Cerebellar nuclear complex (tissue), 1 donor: Measurements from ENCODE around the gene DDIAS.
"Not testable (repeated sequence)": the region's sequence is repeated elsewhere in the genome, so short reads cannot be mapped to it uniquely, and the experiment has no call there.

Experiments
- DNase-seq, 2 experiments: peaks; one replicate each; lab custom pipeline; 2025; lab: John Stamatoyannopoulos, UW

The DDIAS gene

DNA sequence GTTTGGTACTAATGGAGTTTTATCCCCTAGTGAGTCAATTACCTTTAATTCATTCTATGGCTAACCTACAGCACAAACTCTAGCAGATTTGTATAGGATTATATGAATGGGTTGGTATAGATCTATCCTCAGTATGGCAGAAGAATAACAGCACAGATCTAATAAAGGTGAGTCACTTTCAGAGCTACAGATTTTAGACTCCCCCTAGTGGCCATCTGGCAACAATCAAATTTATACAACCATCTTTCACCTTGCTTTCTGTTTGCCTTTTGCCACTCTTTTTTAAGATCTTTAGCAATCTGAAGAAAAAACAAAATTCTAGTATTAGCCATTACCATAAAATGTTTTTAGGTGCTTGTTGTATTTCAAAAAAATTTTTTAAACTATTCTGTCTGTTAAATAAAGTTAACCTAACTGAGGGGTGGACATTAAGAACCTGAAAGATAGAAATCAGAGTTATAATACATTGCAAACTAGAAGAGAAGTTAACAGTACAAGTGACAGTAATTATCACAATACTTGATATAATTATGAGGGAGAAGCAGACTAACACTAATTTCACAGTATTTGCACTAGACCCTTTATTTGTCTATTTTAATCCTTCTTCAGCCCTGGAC, 25.8 kb downstream of the DDIAS start:
- DNase-seq: no peak

GRCh38 chr11:82929121-82929520, 27.6 kb downstream of the DDIAS start:
- no peak for DNase-seq

DNA sequence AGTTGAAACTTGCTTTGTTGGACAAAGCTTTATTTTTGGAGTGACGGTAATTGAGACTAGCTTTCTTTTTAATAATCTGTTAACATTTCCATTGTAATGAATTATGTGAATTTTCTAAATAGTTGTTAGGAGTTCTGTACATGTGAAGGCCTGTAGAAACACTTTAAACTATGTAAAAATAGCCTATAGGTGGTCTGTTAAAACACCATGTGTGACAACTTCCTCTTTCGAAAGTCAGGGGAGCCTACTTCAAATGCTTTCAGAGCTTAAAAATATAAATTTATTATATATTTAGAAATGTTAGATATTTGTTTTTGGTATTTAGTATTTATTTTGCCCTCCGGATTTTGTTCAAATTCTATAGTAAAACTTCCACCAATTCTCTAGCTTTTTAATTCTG, 28.7 kb downstream of the DDIAS start:
- no peak for DNase-seq

GRCh38 chr11:82930734-82931133, 29.2 kb downstream of the DDIAS start:
- no peak for DNase-seq

GRCh38 chr11:82932564-82932963, 31.0 kb downstream of the DDIAS start:
- DNase-seq: no peak

GRCh38 chr11:82936261-82936660, 34.7 kb downstream of the DDIAS start:
- no peak for DNase-seq

DNA sequence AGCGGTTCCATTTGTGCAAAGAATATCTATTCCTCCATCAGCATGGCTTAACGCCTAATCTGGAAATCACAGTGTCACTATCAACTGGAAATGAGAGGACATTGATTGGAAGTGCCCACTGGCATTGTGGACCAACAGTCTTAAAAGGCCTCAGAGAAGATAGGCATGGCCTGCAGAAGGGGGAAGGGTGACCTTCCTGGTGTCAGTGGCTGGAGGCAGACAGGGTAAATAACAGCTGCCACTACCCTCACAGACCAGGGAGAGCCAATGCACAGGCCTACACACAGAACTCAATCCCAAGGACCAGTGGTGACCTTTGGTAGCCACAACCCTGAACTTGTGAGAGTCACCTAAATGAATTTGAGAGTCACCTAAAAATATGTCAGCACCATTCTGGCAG, 36.0 kb downstream of the DDIAS start:
- DNase-seq: no peak

DNA sequence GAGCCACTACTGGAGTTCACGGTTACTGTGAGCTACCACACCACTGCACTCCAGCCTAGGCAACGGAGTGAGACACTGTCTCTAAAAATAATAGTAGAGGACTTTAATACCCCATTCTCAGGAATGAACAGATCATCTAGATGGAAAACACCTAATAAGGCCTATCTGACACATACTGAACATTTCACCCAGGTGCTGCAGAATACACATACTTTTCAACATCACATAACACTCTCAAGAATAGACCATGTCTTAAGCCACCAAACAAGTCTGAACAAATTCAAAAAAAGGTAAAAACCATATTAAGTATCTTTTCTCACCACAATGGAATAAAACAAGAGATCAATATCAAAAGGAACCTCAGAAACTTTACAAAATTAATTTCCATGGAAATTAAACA, 37.9 kb downstream of the DDIAS start:
- no peak for DNase-seq

DNA sequence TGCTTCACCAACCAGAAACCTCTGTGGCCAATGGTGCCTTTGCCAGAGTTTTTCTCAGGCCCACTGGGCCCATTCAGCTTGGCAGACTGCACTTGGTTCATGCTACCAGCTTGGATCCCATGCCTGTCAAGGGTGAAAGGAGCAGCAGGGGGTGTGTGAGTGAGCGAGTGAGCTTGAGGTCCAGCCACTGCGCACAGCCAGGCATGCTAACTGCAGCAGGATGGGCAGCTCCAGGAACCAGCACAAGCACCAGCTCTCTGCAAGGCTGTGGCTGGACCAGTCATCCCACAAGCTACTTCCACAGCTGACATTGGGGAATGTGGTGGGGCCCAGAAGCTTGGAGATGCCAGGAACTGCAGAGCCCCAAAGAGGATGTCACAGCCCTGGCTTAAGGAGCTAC, 40.8 kb downstream of the DDIAS start:
- DNase-seq: no peak

DNA sequence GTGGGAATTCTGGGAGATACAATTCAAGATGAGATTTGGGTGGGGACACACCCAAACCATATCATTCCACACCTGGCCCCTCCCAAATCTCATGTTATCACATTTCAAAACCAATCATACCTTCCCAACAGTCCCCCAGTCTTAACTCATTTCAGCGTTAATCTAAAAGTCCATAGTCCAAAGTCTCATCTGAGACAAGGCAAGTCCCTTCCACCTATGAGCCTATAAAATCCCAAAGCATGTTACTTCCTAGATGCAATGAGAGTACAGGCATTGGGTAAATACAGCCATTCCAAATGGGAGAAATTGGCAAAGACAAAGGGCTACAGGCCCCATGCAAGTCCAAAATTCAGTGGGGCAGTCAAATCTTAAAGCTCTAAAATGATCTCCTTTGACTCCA, 41.9 kb downstream of the DDIAS start:
- not testable (repeated sequence) for DNase-seq

DNA sequence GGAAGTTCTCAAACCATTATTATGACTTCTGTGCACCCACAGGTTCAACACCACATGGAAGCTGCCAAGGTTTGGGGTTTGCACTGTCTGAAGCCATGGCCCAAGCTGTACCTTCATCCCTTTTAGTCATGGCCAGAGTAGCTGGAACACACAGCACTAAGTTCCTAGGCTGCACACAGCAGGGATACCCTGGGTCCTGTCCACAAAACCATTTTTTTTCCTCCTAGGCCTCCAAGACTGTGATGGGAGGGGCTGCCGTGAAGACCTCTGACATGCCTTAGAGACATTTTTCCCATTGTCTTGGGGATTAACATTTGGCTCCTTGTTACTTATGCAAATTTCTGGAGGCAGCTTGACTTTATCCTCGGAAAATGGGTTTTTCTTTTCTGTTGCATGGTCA, 42.7 kb downstream of the DDIAS start:
- DNase-seq: no peak

- DNase-seq: not testable (repeated sequence)
Observed at GRCh38 chr11:82945041-82945440, 43.5 kb downstream of the DDIAS start.

GRCh38 chr11:82945682-82946081, 44.1 kb downstream of the DDIAS start:
- DNase-seq: no peak

DNA sequence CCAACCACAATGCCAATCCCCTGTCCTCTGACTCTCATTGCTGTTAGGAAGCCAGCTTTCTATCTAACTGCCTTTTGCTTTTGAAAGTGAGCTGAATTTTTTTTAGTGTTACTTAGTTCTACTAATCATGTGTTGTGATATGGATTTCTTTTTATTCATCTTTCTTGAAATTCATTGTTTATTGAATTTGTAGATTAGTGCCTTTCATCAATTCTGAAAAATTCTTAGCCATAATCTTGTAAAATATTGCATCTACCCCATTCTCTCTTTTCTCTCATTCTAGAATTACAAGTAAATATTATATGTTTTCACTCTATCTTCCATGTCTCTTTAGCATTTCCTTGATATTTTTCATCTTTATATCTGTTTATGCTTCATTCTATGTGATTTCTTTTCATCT, 47.8 kb downstream of the DDIAS start:
- DNase-seq: no peak

GRCh38 chr11:82950502-82950901, 49.0 kb downstream of the DDIAS start:
- DNase-seq: not testable (repeated sequence)

DNA sequence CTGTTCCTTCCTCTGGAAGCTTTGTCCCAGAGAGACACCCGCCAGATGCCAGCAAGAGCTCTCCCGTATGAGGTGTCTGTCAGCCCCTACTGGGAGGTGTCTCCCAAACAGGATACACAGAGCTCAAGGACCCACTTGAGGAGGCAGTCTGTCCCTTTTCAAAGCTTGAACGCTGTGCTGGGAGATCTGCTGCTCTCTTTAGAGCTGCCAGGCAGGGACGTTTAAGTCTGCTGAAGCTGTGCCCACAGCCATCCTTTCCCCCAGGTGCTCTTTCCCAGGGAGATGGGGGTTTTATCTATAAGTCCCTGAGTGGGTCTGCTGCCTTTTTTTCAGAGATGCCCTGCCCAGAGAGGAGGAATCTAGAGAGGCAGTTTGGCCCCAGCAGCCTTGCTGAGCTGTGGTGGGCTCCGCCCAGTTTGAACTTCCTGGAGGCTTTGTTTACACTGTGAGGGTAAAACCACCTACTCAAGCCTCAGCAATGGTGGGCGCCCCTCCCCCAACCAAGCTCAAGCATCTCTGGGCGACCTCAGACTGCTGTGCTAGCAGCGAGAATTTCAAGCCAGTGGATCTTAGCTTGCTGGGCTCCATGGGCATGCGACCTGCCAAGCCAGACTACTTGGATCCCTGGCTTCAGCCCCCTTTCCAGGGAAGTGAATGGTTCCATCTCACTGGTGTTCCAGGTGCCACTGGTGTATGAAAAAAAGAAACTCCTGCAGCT, 54.4 kb downstream of the DDIAS start:
- DNase-seq: not testable (repeated sequence)

DNA sequence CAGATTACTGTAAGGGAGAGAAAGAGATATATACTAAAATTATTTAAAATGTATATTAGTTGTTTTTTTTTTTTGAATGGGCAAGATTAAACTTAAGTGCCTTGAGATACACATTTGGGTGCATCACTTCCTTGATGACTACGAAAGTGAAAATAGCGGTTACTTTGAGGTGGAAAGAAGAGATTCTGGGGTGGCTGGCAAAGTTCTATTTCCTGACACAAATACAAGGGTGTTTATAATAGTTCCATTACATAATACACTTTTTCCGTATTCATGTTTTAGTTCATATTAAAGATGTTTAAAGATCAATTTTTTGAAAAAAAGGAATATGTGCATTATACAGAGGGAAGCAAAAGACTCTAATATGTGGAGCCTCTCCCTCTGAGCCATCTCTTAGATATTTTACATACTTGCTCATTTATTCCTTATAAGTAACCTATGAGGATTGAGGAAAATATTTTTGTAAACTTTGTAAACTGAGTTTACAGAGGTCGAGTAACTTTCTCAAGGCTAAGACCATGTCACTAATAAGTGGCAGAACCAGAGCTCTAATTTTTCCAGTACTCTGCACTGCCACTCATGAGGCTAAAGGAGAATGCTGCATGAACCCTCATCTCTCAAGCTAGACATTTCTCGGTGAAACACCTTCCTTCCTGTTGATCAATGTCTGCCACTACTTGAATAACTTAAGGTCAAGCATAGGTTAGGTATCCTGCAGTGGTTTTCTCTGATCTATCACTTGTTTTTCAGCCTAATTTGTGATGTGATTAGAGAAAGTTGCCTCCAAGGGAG, 58.6 kb downstream of the DDIAS start:
- DNase-seq: no peak

DNA sequence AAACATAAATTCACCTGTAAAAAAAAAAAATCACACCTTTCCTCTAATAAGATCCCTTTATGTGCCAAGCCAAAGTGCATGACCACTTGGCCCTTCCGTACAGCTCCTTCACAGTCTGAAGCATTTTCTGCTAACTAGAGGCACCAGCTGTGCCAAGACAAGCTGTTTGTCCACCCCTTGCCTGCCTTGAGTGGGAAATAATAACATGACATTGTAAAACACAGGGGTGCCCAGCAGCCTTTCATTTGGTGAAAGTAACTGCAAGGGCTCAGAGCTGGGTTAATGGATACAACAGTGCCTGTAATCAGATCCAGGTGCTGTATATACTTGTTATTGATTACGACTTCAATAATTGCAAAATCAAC, 59.2 kb downstream of the DDIAS start:
- no peak for DNase-seq

- DNase-seq: not testable (repeated sequence)
Observed at GRCh38 chr11:82962021-82962420, 60.5 kb downstream of the DDIAS start.

DNA sequence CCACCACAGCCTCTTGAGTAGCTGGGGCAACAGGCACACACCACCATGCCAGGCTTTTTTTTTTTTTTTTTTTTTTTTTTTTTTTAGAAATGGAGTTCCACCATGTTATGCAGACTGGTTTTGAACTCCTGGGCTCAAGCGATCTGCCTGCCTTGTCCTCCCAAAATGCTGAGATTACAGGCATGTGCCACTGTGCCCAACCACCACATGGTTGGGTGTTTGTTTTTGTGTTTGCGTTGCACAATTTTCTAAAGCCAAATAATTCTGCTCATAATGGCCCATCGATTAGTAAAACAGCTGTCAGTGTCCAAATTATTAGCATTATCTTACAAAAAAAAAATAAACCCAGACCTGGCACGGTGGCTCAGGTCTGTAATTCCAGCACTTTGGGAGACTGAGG, 65.8 kb downstream of the DDIAS start:
- no peak for DNase-seq

GRCh38 chr11:82969811-82970210, 68.3 kb downstream of the DDIAS start:
- DNase-seq: no peak

- not testable (repeated sequence) for DNase-seq
Observed at GRCh38 chr11:82970507-82971083, 69.1 kb downstream of the DDIAS start.

- DNase-seq: not testable (repeated sequence)
Observed at GRCh38 chr11:82971519-82971946, 70.0 kb downstream of the DDIAS start.
